ENCODE measurements around the gene DDX19B. TPM values are rescaled to one million over a fixed set of nuclear protein-coding genes. Genes with fewer than 3 reads are reported as not detected.
"Not testable (repeated sequence)": the region's sequence is repeated elsewhere in the genome, so short reads cannot be mapped to it uniquely, and the experiment has no call there.

DDX19B gene
- total and polyA plus RNA-seq, 9 of the 15 experiments (the other 6 are each of a cell fraction or from before 2014, with no cell fraction given) = 7.0 to 32.9 (median 19.3) TPM

GRCh38 chr16:70290949-70291519 lies 8.0 kb upstream of the DDX19B start (continued):
- TF ChIP-seq GTF3C2 (IDR thresholded peaks at IDR 0.05; ENCODE audit: borderline replicate concordance, extremely low read depth, insufficient read length) = no peak

GRCh38 chr16:70292148-70292547 lies 6.8 kb upstream of the DDX19B start:
- H3K4me1 ChIP-seq (replicated peaks in 1 of 2; ENCODE audit: control insufficient read depth in 2 of 2, insufficient read depth in 2 of 2, low read length in 2 of 2); H3K36me3 ChIP-seq (ENCODE audit: control insufficient read depth, insufficient read depth, low read length); H3K27me3 ChIP-seq (ENCODE audit: control insufficient read depth in 2 of 2, insufficient read depth in 2 of 2, low read length in 2 of 2); FAIRE-seq; H3K4me2 ChIP-seq (ENCODE audit: insufficient read depth, low read length); H4K20me1 ChIP-seq (replicated peaks; ENCODE audit: control insufficient read depth, insufficient read depth, low read length); ATAC-seq; in situ Hi-C loops (cut with MboI); DNase-seq (ENCODE audit: extremely low read depth in 1 of 4, low spot score in 3 of 4); H3K9ac ChIP-seq (ENCODE audit: insufficient read depth in 1 of 2, low read depth in 2 of 2, low read length in 2 of 2); H3K9me3 ChIP-seq (replicated peaks; ENCODE audit: control insufficient read depth, insufficient read depth, low read depth, low read length); H3K9me1 ChIP-seq (ENCODE audit: control insufficient read depth, insufficient read depth, low read length); H3K4me3 ChIP-seq; intact Hi-C loops (cut with micrococcal nuclease); BruUV-seq (replicated peaks): not testable (repeated sequence)
- POLR2A ChIA-PET = interaction anchor here (0.6 to 1.7 kb wide), 2 partner anchors 54 to 1273 kb away, joined by 3 to 5 read pairs; partner anchors contain the start of gene DDX19A
- H3K27ac ChIP-seq (ENCODE audit: extremely low read depth, low read depth, low read length) = peak overlapping the region; percentile 32; the same call in 2 of the 3 replicates
- CTCF ChIA-PET (ENCODE audit: low intra/inter-chr PET ratio) = interaction anchor here (0.6 kb wide), 1 partner anchor 900 kb away, joined by 3 read pairs; no protein-coding TSS in a partner anchor
- H3K79me2 ChIP-seq (ENCODE audit: control insufficient read depth, insufficient read depth, low read length) = peaks cover 29% of the 10 kb centered on the region
- WGBS (ENCODE audit: insufficient coverage, low coverage, missing lambda C conversion rate) = 87% methylated on average over 10 of the region's 11 CpGs
- peak overlapping the region; percentile 41 for H2AFZ ChIP-seq (ENCODE audit: low read depth, low read length)

Data from K562 (cell line).